Mesenchymal stem cell (in vitro differentiated cells and primary cell): Measurements from ENCODE around the gene MSH4.

ENCODE experiments used
- DNase-seq: peaks from one replicate; pipeline ENCODE4 v3.0.0-alpha.2; 2013
- H2AFZ ChIP-seq: one replicate; pipeline ENCODE4 v1.6.1; 2013; ENCODE audit warnings: low read depth, mild to moderate bottlenecking, control low read depth, inconsistent platforms, low read length, moderate library complexity
- H2AK5ac ChIP-seq: 2 replicates; pipeline ENCODE4 v1.6.1; 2013; ENCODE audit warnings: low read length, moderate library complexity, mild to moderate bottlenecking, inconsistent platforms; ENCODE audit not compliant: severe bottlenecking
- H2BK120ac ChIP-seq: one replicate; pipeline ENCODE4 v1.6.1; 2013; ENCODE audit warnings: low read depth, mild to moderate bottlenecking, inconsistent platforms, low read length, moderate library complexity
- H2BK12ac ChIP-seq, 2 experiments: one replicate each; pipeline ENCODE4 v1.6.1; 2013; ENCODE audit warnings: inconsistent platforms in 2 of 2, low read length in 2 of 2, mild to moderate bottlenecking in 2 of 2, moderate library complexity in 2 of 2, control low read depth in 1 of 2
- H2BK15ac ChIP-seq: one replicate; pipeline ENCODE4 v1.6.1; 2013; ENCODE audit warnings: mild to moderate bottlenecking, low read depth, inconsistent platforms; ENCODE audit not compliant: poor library complexity, severe bottlenecking
- H2BK5ac ChIP-seq: 2 replicates; pipeline ENCODE4 v1.6.1; 2013; ENCODE audit warnings: low read depth, mild to moderate bottlenecking, low read length, control low read depth, inconsistent platforms; ENCODE audit not compliant: poor library complexity, severe bottlenecking
- H3K14ac ChIP-seq, 2 experiments: one replicate each; pipeline ENCODE4 v1.6.1; 2013; ENCODE audit warnings: inconsistent platforms in 2 of 2, low read length in 2 of 2, control low read depth in 1 of 2, mild to moderate bottlenecking in 1 of 2, moderate library complexity in 1 of 2
- H3K18ac ChIP-seq, 2 experiments: one replicate each; pipeline ENCODE4 v1.6.1; 2013; ENCODE audit warnings: inconsistent platforms in 2 of 2, low read length in 2 of 2, control low read depth in 1 of 2, low read depth in 1 of 2, mild to moderate bottlenecking in 1 of 2
- H3K23ac ChIP-seq, 2 experiments: one replicate each; pipeline ENCODE4 v1.6.1; 2013; ENCODE audit warnings: inconsistent platforms in 2 of 2, low read length in 2 of 2, mild to moderate bottlenecking in 2 of 2, moderate library complexity in 2 of 2, control low read depth in 1 of 2
- H3K27ac ChIP-seq: 2 replicates; pipeline ENCODE4 v1.5.1; 2013; ENCODE audit warnings: mild to moderate bottlenecking, moderate library complexity, low read length, control low read depth, inconsistent platforms; ENCODE audit not compliant: poor library complexity, severe bottlenecking
- H3K27me3 ChIP-seq, 2 experiments: 2 replicates each; pipeline versions ENCODE4 v1.6.1 to v1.7.0; 2013; ENCODE audit warnings: low read length in 2 of 2, mild to moderate bottlenecking in 2 of 2, moderate library complexity in 2 of 2, control low read depth in 1 of 2, inconsistent platforms in 1 of 2; ENCODE audit not compliant: control insufficient read depth in 1 of 2, insufficient read depth in 1 of 2
- H3K36me3 ChIP-seq, 2 experiments: 2 replicates each; pipeline versions ENCODE4 v1.6.1 to v1.7.0; 2013; ENCODE audit warnings: low read length in 2 of 2, control low read depth in 1 of 2, inconsistent platforms in 1 of 2, low read depth in 1 of 2, mild to moderate bottlenecking in 1 of 2; ENCODE audit not compliant: insufficient read depth in 2 of 2, control insufficient read depth in 1 of 2
- H3K4ac ChIP-seq, 2 experiments: one replicate each; pipeline ENCODE4 v1.6.1; 2013; ENCODE audit warnings: inconsistent platforms in 2 of 2, low read length in 2 of 2, mild to moderate bottlenecking in 2 of 2, moderate library complexity in 2 of 2, control low read depth in 1 of 2, low read depth in 1 of 2
- H3K4me1 ChIP-seq: 2 replicates; pipeline ENCODE4 v1.6.1; 2013; ENCODE audit warnings: low read depth, low read length, control low read depth; ENCODE audit not compliant: control insufficient read depth, insufficient read depth
- H3K4me2 ChIP-seq: 2 replicates; pipeline ENCODE4 v1.6.1; 2013; ENCODE audit warnings: low read length, mild to moderate bottlenecking, inconsistent platforms; ENCODE audit not compliant: poor library complexity, severe bottlenecking
- H3K4me3 ChIP-seq, 2 experiments: 2 replicates each; pipeline versions ENCODE4 v1.5.1 to v1.7.0; 2013; ENCODE audit warnings: low read length in 2 of 2, mild to moderate bottlenecking in 2 of 2, control low read depth in 1 of 2, low read depth in 1 of 2; ENCODE audit not compliant: insufficient read depth in 1 of 2
- H3K79me1 ChIP-seq: replicated peaks from 2 replicates; pipeline ENCODE4 v1.6.1; 2013; ENCODE audit warnings: mild to moderate bottlenecking, control low read depth, low read length, inconsistent platforms; ENCODE audit not compliant: poor library complexity, severe bottlenecking
- H3K9ac ChIP-seq: 2 replicates; pipeline ENCODE4 v1.7.0; 2013; ENCODE audit warnings: mild to moderate bottlenecking, low read length, moderate library complexity
- H3K9me3 ChIP-seq: 2 replicates; pipeline ENCODE4 v1.7.0; 2013; ENCODE audit warnings: mild to moderate bottlenecking, low read length; ENCODE audit not compliant: control insufficient read depth
- H4K8ac ChIP-seq: one replicate; pipeline ENCODE4 v1.6.1; 2013; ENCODE audit warnings: inconsistent platforms, mild to moderate bottlenecking, low read length, moderate library complexity
- H4K91ac ChIP-seq: one replicate; pipeline ENCODE4 v1.6.1; 2013; ENCODE audit warnings: mild to moderate bottlenecking, low read length, inconsistent platforms
- WGBS: methylation state at CpG from one replicate; pipeline ENCODE4 v1.1.7; 2013; ENCODE audit warnings: mixed read lengths; 5-methylcytosine and 5-hydroxymethylcytosine counted together

Gene MSH4

GRCh38 chr1:75787524-75787923 is 9.2 kb upstream of the MSH4 start:
- no peak for DNase-seq
- Histone ChIP-seq H2BK12ac (no peak overlapping the region), H4K8ac (no peak overlapping the region), H2AK5ac (no peak overlapping the region), H3K36me3 (peaks cover 3 to 50% of the 10 kb centered on the region in 2 experiments), H3K14ac (no peak overlapping the region), H3K4ac (no peak overlapping the region), H3K27me3 (no peaks in the 10 kb centered on the region), H3K4me2 (peak overlapping the region; percentile 86), H2AFZ (no peak overlapping the region), H3K79me1 (peaks cover 4% of the 10 kb centered on the region), H3K9ac (peak overlapping the region; percentile 99), H3K4me3 (peak overlapping the region; percentile 47 to 93), H2BK120ac (no peak overlapping the region), H3K18ac (no peak overlapping the region), H3K4me1 (peaks cover 5% of the 10 kb centered on the region), H2BK15ac (no peak overlapping the region), H4K91ac (no peak overlapping the region), H3K27ac (peak overlapping the region; percentile 3), H2BK5ac (no peak overlapping the region), H3K23ac (no peak overlapping the region), H3K9me3 (no peaks in the 10 kb centered on the region)
- 18% methylated on average over 4 of the region's 4 CpGs for WGBS

GRCh38 chr1:75789988-75790387 is 6.7 kb upstream of the MSH4 start:
- Histone ChIP-seq H4K8ac (no peak overlapping the region), H3K4me3 (peak overlapping the region in 1 of 2 experiments; percentile 93)

GRCh38 chr1:75791022-75791421 is 5.7 kb upstream of the MSH4 start:
- Histone ChIP-seq H2BK12ac (no peak overlapping the region), H3K4me1 (peaks cover 8% of the 10 kb centered on the region), H2BK15ac (no peak overlapping the region), H2BK120ac (no peak overlapping the region), H2BK5ac (no peak overlapping the region), H4K91ac (no peak overlapping the region), H2AFZ (no peak overlapping the region), H3K23ac (no peak overlapping the region), H3K9ac (peak overlapping the region; percentile 99), H4K8ac (no peak overlapping the region), H3K14ac (no peak overlapping the region), H3K4ac (no peak overlapping the region), H3K27ac (no peak overlapping the region), H3K79me1 (peaks cover 4% of the 10 kb centered on the region), H3K27me3 (no peaks in the 10 kb centered on the region), H3K9me3 (no peaks in the 10 kb centered on the region), H3K36me3 (peaks cover 18 to 84% of the 10 kb centered on the region in 2 experiments), H3K4me3 (peak overlapping the region in 1 of 2 experiments; percentile 93), H2AK5ac (no peak overlapping the region), H3K18ac (no peak overlapping the region), H3K4me2 (no peak overlapping the region)
- DNase-seq = peak; percentile 56
- WGBS = 94% methylated on average over 1 of the region's 1 CpG

More at GRCh38 chr1:75789988-75790387, 6.7 kb upstream of the MSH4 start:
- Histone ChIP-seq H3K27ac (no peak overlapping the region), H3K4me1 (peaks cover 5% of the 10 kb centered on the region), H2BK15ac (no peak overlapping the region), H3K14ac (no peak overlapping the region), H2BK120ac (no peak overlapping the region), H3K18ac (no peak overlapping the region), H2AFZ (no peak overlapping the region), H3K79me1 (peaks cover 6% of the 10 kb centered on the region), H3K9ac (peak overlapping the region; percentile 99), H4K91ac (no peak overlapping the region), H2AK5ac (no peak overlapping the region), H2BK12ac (no peak overlapping the region), H3K4ac (no peak overlapping the region), H3K27me3 (no peaks in the 10 kb centered on the region), H3K36me3 (peaks cover 11 to 74% of the 10 kb centered on the region in 2 experiments), H3K9me3 (no peaks in the 10 kb centered on the region), H3K23ac (no peak overlapping the region), H2BK5ac (no peak overlapping the region), H3K4me2 (peak overlapping the region; percentile 18)
- no peak for DNase-seq

- WGBS = 99% methylated on average over 3 of the region's 3 CpGs
These were observed 4.6 kb upstream of the MSH4 start for GRCh38 chr1:75792091-75792490.

More at GRCh38 chr1:75792091-75792490, 4.6 kb upstream of the MSH4 start:
- no peak overlapping the region for H3K4ac ChIP-seq
- H2AK5ac ChIP-seq = no peak overlapping the region
- H3K4me3 ChIP-seq = no peak overlapping the region
- H3K14ac ChIP-seq = no peak overlapping the region
- H4K91ac ChIP-seq = no peak overlapping the region
- H3K4me2 ChIP-seq = no peak overlapping the region
- H3K18ac ChIP-seq = no peak overlapping the region
- no peak overlapping the region for H3K9ac ChIP-seq
- H3K23ac ChIP-seq = no peak overlapping the region
- no peak overlapping the region for H2BK5ac ChIP-seq
- no peak overlapping the region for H4K8ac ChIP-seq
- peaks cover 25 to 93% of the 10 kb centered on the region in 2 experiments for H3K36me3 ChIP-seq
- DNase-seq = no peak
- no peaks in the 10 kb centered on the region for H3K27me3 ChIP-seq
- no peak overlapping the region for H2BK120ac ChIP-seq
- no peak overlapping the region for H3K27ac ChIP-seq
- H2BK15ac ChIP-seq = no peak overlapping the region
- H2BK12ac ChIP-seq = no peak overlapping the region
- H3K4me1 ChIP-seq = peaks cover 10% of the 10 kb centered on the region
- H2AFZ ChIP-seq = no peak overlapping the region
- no peaks in the 10 kb centered on the region for H3K9me3 ChIP-seq
- H3K79me1 ChIP-seq = peaks cover 4% of the 10 kb centered on the region
